Pancreas (tissue), 10 donors: ENCODE results near the gene IFIT1. TPM values are rescaled to one million over a fixed set of nuclear protein-coding genes. Genes with fewer than 3 reads are reported as not detected.
"Not testable (repeated sequence)": the region's sequence is repeated elsewhere in the genome, so short reads cannot be mapped to it uniquely, and the experiment has no call there.

Source experiments
- ATAC-seq, 4 donors: fragments of 200-7000 bp; cut with Tn5 transposase; one replicate each; pipeline versions ENCODE4 v1.8.0 to v1.9.1; 2020; ENCODE audit warnings: mild to moderate bottlenecking in 4 of 4, moderate library complexity in 4 of 4
- DNase-seq, 6 donors: peaks; one replicate each; pipeline ENCODE4 v3.0.0-alpha.2; 2020
- FAIRE-seq: peaks from 2 replicates; lab custom pipeline; 2012; peaks lifted over from hg19 to GRCh38; lab: Jason Lieb, UNC
- H3K27ac ChIP-seq, 4 donors: fragments of 200-600 bp; sonication (generic); 1 replicate in 3 of 4; 2 replicates in 1 of 4; pipeline versions ENCODE4 v1.5.0 to v1.8.0; 2020
- H3K27me3 ChIP-seq, 4 donors: fragments of 200-600 bp; one replicate each; pipeline ENCODE4 v1.8.0; 2021
- H3K36me3 ChIP-seq, 3 donors: fragments of 200-600 bp; sonication (generic) in 1 of 3; one replicate each; pipeline versions ENCODE4 v1.5.0 to v1.8.0; 2020 to 2021
- H3K4me1 ChIP-seq, 3 donors: fragments of 200-600 bp; one replicate each; pipeline ENCODE4 v1.8.0; 2021
- H3K4me3 ChIP-seq, 4 donors: fragments of 200-600 bp; sonication (generic) in 2 of 4; one replicate each; pipeline versions ENCODE4 v1.5.0 to v1.8.0; 2020 to 2021
- H3K9me3 ChIP-seq, 4 donors: fragments of 200-600 bp; one replicate each; pipeline ENCODE4 v1.8.0; 2021
- WGBS, 2 donors: extraction: QIAGEN DNeasy Blood & Tissue Kit; methylation state at CpG; one replicate each; pipeline ENCODE4 v1.1.7; 2013; 5-methylcytosine and 5-hydroxymethylcytosine counted together
- intact Hi-C, 3 donors: fragments of 100-400 bp; cut with DNase I; formaldehyde crosslinking; loops; one replicate each; pipeline versions ENCODE4 v1.11.1 to v1.14.2; 2022
- polyA plus RNA-seq, 2 donors: library from polyadenylated mRNA; stranded (reverse); fragments of 200-250 nt; gene quantifications; one replicate each; pipeline ENCODE4 v1.2.3, GENCODE V29; 2013
- total RNA-seq, 6 donors: library from RNA; stranded (reverse); fragmentation: NEBNext Ultra II Directional in 4 of 6; extraction: Animal tissue kit (Norgen Biotek cat#: 25700) in 4 of 6; gene quantifications; one replicate each; pipeline versions ENCODE4 v1.2.1 to v1.2.4, GENCODE V29; 2021 to 2023
- TF ChIP-seq, protein P1 (sequence below), 4 donors: fragments of 200-600 bp; sonication (generic) in 3 of 4; IDR thresholded peaks; one replicate each; pipeline versions ENCODE4 v1.5.0 to v1.8.0; 2021; ENCODE audit warnings: antibody characterized with exemption in 4 of 4
- donor health status: healthy with polysubstance abuse.
- donor health status: DM: no; HTN: no; CAD: no; lungs with moderate emphysema.
- donor health status: DM: no; HTN: no; CAD: no.
- donor health status: control.
- donor health status: control.
- donor health status: Bipolar disorder and iron deficiency.
- donor health status: DM: yes; HTN: yes; CAD: no.
- donor health status: DM: no; HTN: no; CAD: no.
- donor health status: DM: no; HTN: no; CAD: no.
- donor health status: DM: yes; HTN: yes; CAD: no.

IFIT1 gene
- total and polyA plus RNA-seq, 8 donors, result 2.4 to 11.4 (median 4.0) TPM

DNA sequence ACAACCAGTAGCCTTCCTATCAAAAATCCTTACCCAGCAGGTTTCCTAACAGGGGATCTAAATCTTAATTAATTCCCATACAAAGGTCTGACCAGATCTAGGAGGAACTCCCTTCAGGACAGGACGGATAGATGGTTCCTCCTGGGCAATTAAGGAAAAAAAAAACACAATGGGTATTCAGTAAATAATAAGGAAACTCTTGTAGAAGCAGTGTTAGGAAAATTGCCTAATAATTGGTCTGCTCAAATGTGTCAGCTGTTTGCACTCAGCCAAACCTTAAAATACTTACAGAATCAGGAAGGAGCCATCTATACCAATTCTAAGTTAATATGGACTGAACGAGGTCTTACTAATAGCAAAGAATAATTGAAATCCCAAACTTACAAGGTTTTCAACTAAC is 18.7 kb downstream of the IFIT1 start:
- 73 to 79% methylated on average over 2 of the region's 2 CpGs for WGBS, 2 donors
- H3K27ac ChIP-seq, intact Hi-C loops, FAIRE-seq, H3K4me3 ChIP-seq, DNase-seq, H3K36me3 ChIP-seq, H3K4me1 ChIP-seq, H3K27me3 ChIP-seq, H3K9me3 ChIP-seq, ATAC-seq: not testable (repeated sequence)

DNA sequence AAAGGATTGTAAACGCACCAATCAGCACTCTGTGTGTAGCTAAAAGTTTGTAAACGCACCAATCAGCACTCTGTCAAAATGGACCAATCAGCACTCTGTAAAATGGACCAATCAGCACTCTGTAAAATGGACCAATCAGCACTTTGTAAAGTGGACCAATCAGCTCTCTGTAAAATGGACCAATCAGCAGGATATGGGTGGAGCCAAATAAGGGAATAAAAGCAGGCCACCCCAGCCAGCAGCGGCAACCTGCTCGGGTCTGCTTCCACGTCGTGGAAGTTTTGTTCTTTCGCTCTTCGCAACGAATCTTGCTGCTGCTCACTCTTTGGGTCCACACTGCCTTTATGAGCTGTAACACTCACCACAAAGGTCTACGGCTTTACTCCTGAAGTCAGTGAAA is 19.9 kb downstream of the IFIT1 start:
- H3K27me3 ChIP-seq, ATAC-seq, H3K9me3 ChIP-seq, H3K36me3 ChIP-seq, intact Hi-C loops, H3K4me3 ChIP-seq, H3K4me1 ChIP-seq, DNase-seq, FAIRE-seq, H3K27ac ChIP-seq: not testable (repeated sequence)
- 92 to 99% methylated on average over 10 of the region's 10 CpGs for WGBS, 2 donors

DNA sequence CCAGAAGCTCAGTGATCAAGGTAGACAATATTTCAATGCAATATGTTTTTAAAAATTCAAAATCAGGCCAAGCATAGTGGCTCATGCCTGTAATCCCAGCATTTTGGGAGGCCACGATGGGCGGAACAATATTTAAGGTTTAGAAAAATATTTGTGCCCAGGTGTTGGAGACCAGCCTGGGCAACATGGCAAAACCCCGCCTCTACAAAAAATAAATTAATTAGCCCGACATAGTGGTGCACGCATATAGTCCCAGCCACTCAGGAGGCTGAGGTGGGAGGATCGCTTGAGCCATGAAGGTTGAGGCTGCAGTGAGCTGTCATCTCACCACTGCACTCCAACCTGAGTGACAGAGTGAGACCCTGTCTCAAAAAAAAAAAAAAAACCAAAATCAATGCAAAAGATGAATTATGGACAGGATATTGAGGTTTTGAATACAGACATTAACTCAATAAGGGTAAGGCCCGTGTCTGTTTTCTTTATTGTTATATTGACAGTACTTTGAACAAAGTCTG is 21.0 kb downstream of the IFIT1 start:
- Histone ChIP-seq H3K9me3 (no peaks in the 10 kb centered on the region), H3K4me1 (peaks cover 0 to 10% (median 6%) of the 10 kb centered on the region in 3 donors), H3K36me3 (peaks cover 0 to 11% (median 0%) of the 10 kb centered on the region in 3 donors), H3K27ac (peak overlapping the region; percentile 85 to 97 (median 92)), H3K4me3 (peak overlapping the region in 2 of 4 donors; percentile 76 to 86), H3K27me3 (no peaks in the 10 kb centered on the region)
- WGBS, 2 donors, result 79 to 89% methylated on average over 7 of the region's 7 CpGs
- ATAC-seq (no peak), DNase-seq (no peak), FAIRE-seq (no peak)
- TF ChIP-seq, protein P1, sequence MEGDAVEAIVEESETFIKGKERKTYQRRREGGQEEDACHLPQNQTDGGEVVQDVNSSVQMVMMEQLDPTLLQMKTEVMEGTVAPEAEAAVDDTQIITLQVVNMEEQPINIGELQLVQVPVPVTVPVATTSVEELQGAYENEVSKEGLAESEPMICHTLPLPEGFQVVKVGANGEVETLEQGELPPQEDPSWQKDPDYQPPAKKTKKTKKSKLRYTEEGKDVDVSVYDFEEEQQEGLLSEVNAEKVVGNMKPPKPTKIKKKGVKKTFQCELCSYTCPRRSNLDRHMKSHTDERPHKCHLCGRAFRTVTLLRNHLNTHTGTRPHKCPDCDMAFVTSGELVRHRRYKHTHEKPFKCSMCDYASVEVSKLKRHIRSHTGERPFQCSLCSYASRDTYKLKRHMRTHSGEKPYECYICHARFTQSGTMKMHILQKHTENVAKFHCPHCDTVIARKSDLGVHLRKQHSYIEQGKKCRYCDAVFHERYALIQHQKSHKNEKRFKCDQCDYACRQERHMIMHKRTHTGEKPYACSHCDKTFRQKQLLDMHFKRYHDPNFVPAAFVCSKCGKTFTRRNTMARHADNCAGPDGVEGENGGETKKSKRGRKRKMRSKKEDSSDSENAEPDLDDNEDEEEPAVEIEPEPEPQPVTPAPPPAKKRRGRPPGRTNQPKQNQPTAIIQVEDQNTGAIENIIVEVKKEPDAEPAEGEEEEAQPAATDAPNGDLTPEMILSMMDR (IDR thresholded peaks at IDR 0.05), result no peak
- intact Hi-C loops, result no loop called here

DNA sequence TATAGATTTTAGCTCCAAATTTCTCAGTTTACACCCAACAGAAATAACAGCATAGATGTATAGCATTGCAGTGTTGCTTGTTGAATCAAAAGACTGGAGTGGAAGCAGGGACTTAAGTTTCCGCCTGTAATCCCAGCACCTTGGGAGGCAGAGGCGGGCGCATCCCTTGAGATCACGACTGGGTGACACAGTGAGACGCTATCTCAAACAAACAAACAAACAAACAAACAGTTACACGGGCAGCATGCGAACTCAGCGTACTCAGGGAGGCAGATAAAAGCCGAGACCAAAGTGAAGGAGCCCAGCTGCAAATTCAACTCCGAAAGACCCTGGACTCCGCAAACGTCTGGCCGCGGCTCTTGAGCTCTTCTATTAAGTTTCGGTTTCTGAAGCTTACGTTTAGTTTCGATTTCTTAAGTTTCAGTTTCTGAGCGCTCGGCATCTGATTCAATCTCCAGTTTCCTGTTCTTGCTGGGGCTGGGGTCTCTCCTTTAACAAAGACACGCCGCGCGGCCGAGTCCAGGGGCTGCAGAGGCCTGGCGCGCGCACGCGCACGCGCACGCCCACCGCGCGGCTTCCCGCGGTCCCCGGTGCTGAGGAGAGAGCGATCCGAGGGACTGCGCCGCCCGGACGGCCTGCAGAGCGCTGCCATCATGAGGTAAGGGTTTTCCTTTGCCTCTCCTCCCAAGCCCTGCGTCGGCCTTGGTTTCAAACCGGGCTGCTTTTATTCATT is 21.9 kb downstream of the IFIT1 start, which contains the start of gene IFIT5:
TSS of gene IFIT5 (plus strand) at position 423 of the 733 bp plus-strand sequence. CDS start at position 654, 231 bp downstream.
- Histone ChIP-seq H3K4me1 (peaks cover 0 to 13% (median 10%) of the 10 kb centered on the region in 3 donors), H3K9me3 (no peaks in the 10 kb centered on the region), H3K27me3 (no peaks in the 10 kb centered on the region), H3K27ac (peak within 1 kb of the TSS; percentile 85 to 97 (median 92)), H3K4me3 (peak within 1 kb of the TSS; percentile 43 to 86 (median 63)), H3K36me3 (peaks cover 0 to 17% (median 0%) of the 10 kb centered on the region in 3 donors)
- TF ChIP-seq, protein P1 (IDR thresholded peaks at IDR 0.05), result no peak
- intact Hi-C loops, result no loop called here
- DNase-seq (peak; percentile 60 to 86 (median 70)), FAIRE-seq (no peak), ATAC-seq (peak; percentile 86 to 92 (median 90))
- 0 to 1% methylated on average over 48 of the region's 48 CpGs for WGBS, 2 donors

DNA sequence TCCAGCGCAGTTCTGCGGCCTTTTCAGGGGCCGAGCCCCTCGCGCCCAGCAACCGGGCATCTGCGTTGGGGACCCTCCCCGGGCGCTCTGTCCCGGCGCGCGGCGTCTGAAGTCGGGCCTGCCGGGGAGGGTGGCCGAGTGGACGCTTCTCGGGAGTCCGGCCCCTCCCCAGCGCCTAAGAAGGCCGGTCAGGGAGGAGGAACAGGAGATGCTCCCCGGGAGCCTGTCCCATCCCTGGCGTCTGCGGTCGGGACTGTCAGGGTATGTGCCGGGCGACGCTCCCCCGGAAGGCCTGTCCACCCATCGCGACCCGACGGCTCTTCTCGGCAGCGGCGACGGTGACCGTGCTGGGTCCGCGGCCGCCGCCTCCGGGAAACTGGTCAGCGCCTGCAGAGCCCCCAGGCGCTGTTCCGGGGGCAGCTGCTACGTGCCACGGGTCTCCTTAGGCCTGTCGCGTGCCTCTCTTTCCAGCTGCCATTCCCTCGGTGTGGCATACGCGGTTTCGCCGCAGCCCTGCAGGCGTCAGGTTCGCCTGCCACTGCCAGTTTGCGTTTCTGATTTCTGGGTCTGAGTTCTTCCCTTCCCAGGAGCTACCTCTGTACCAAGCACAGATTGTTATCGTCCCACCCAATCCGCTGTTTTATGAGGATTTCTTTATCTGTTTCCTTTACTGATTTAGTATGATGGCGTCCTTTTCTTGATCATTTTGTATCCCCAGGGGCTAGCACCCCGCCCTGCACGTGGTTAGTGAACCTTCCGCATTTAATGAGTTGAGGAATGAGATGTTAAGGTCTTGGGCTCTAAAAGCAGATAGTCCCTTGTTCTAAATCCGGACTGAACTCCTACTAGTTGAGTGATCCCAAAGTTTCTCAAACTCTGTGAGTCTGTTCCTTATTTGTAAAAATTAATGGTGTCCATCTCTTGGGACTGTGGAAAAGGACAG is 22.7 kb downstream of the IFIT1 start:
- FAIRE-seq (no peak), ATAC-seq (peak; percentile 63 to 83 (median 76)), DNase-seq (peak; percentile 38 to 79 (median 54))
- WGBS, 2 donors, result 1% methylated on average over 57 to 66 of the region's 66 CpGs
- Histone ChIP-seq H3K4me1 (peaks cover 0 to 16% (median 10%) of the 10 kb centered on the region in 3 donors), H3K27ac (peak overlapping the region; percentile 85 to 97 (median 92)), H3K27me3 (no peaks in the 10 kb centered on the region), H3K4me3 (peak overlapping the region; percentile 43 to 86 (median 63)), H3K9me3 (no peaks in the 10 kb centered on the region), H3K36me3 (peaks cover 0 to 17% (median 0%) of the 10 kb centered on the region in 3 donors)
- TF ChIP-seq, protein P1 (IDR thresholded peaks at IDR 0.05), result no peak
- intact Hi-C loops, result no loop called here
